ENCODE data around the gene PCDH17. TPM values are rescaled to one million over a fixed set of nuclear protein-coding genes. Genes with fewer than 3 reads are reported as not detected.

The PCDH17 gene
- total RNA-seq, 2 donors from 2014 or later, result 2.1 to 2.4 TPM

- H3K9ac ChIP-seq (ENCODE audit: low read depth in 2 of 2, low read length in 2 of 2), result no peak overlapping the region
- intact Hi-C loops (cut with DNase I), result no loop called here
- H3K36me3 ChIP-seq, result no peaks in the 10 kb centered on the region
- TF ChIP-seq CTCF (IDR thresholded peaks at IDR 0.05), result no peak
- H3K4me1 ChIP-seq, result no peaks in the 10 kb centered on the region
- no peak for DNase-seq
- no peaks in the 10 kb centered on the region for H3K9me3 ChIP-seq
- no peak overlapping the region for H3K4me3 ChIP-seq
- peaks cover 7% of the 10 kb centered on the region for H3K27me3 ChIP-seq
- H3K27ac ChIP-seq, result no peak overlapping the region
These were observed 6.0 kb downstream of the PCDH17 start for GRCh38 chr13:57637515-57637914.

GRCh38 chr13:57638186-57638890 is 6.8 kb downstream of the PCDH17 start:
- no peak overlapping the region for H3K27ac ChIP-seq
- no peak for DNase-seq
- H3K9ac ChIP-seq (ENCODE audit: low read depth in 2 of 2, low read length in 2 of 2), result no peak overlapping the region
- no peaks in the 10 kb centered on the region for H3K36me3 ChIP-seq
- no peak overlapping the region for H3K4me3 ChIP-seq
- H3K9me3 ChIP-seq, result no peaks in the 10 kb centered on the region
- intact Hi-C loops (cut with DNase I), result no loop called here
- peaks cover 4% of the 10 kb centered on the region for H3K27me3 ChIP-seq
- H3K4me1 ChIP-seq, result no peaks in the 10 kb centered on the region
- TF ChIP-seq CTCF (IDR thresholded peaks at IDR 0.05), result no peak

GRCh38 chr13:57640607-57641006 is 9.1 kb downstream of the PCDH17 start:
- no peaks in the 10 kb centered on the region for H3K36me3 ChIP-seq
- no peak for TF ChIP-seq CTCF (IDR thresholded peaks at IDR 0.05)
- H3K9ac ChIP-seq (ENCODE audit: low read depth in 2 of 2, low read length in 2 of 2), result no peak overlapping the region
- H3K4me3 ChIP-seq, result no peak overlapping the region
- no peaks in the 10 kb centered on the region for H3K9me3 ChIP-seq
- H3K4me1 ChIP-seq, result no peaks in the 10 kb centered on the region
- H3K27me3 ChIP-seq, result no peaks in the 10 kb centered on the region
- no peak for DNase-seq
- H3K27ac ChIP-seq, result no peak overlapping the region
- intact Hi-C loops (cut with DNase I), result no loop called here

GRCh38 chr13:57641051-57641450 is 9.5 kb downstream of the PCDH17 start:
- no peak for DNase-seq
- Histone ChIP-seq H3K27ac (no peak overlapping the region), H3K4me3 (no peak overlapping the region), H3K9me3 (no peaks in the 10 kb centered on the region), H3K9ac (ENCODE audit: low read depth in 2 of 2, low read length in 2 of 2) (no peak overlapping the region), H3K36me3 (no peaks in the 10 kb centered on the region), H3K27me3 (no peaks in the 10 kb centered on the region), H3K4me1 (no peaks in the 10 kb centered on the region)
- no peak for TF ChIP-seq CTCF (IDR thresholded peaks at IDR 0.05)
- intact Hi-C loops (cut with DNase I), result no loop called here

- intact Hi-C loops (cut with DNase I), result no loop called here
- Histone ChIP-seq H3K36me3 (no peaks in the 10 kb centered on the region), H3K9ac (ENCODE audit: low read depth in 2 of 2, low read length in 2 of 2) (no peak overlapping the region), H3K27me3 (no peaks in the 10 kb centered on the region), H3K4me3 (no peak overlapping the region), H3K4me1 (no peaks in the 10 kb centered on the region), H3K27ac (no peak overlapping the region), H3K9me3 (no peaks in the 10 kb centered on the region)
- no peak for DNase-seq
- no peak for TF ChIP-seq CTCF (IDR thresholded peaks at IDR 0.05)
These were observed 12.6 kb downstream of the PCDH17 start for GRCh38 chr13:57644106-57644505.
